H1 (cell line): ENCODE results near the gene ZNF385D. TPM values are rescaled to one million over a fixed set of nuclear protein-coding genes. Genes with fewer than 3 reads are reported as not detected.

ENCODE experiments used
- CBX8 ChIP-seq: fragments of 300-800, 300-1000 bp; sonication (generic); IDR thresholded peaks from 2 replicates; pipeline ENCODE4 v1.7.1; 2016; ENCODE audit warnings: low read depth, low read length, borderline replicate concordance
- CREB1 ChIP-seq: IDR thresholded peaks from 2 replicates; pipeline ENCODE4 v1.6.1; 2012; ENCODE audit warnings: inconsistent platforms
- EGR1 ChIP-seq: IDR thresholded peaks from 2 replicates; pipeline ENCODE4 v1.6.1; 2011; ENCODE audit warnings: low read depth, low read length, borderline replicate concordance
- GTF2F1 ChIP-seq: IDR thresholded peaks from 2 replicates; pipeline ENCODE4 v1.6.1; 2012; ENCODE audit warnings: low read depth, low read length, improper control_type of control experiment, borderline replicate concordance
- JUN ChIP-seq: IDR thresholded peaks from 2 replicates; pipeline ENCODE4 v1.6.1; 2011; ENCODE audit warnings: low read depth, mild to moderate bottlenecking, improper control_type of control experiment, low read length
- TAF1 ChIP-seq: IDR thresholded peaks from 2 replicates; pipeline ENCODE4 v1.6.1; 2011; ENCODE audit warnings: mild to moderate bottlenecking, low read depth, low read length
- polyA plus RNA-seq, 7 experiments: library from polyadenylated mRNA; depleted of rRNA in 3 of 7; stranded (reverse) in 5 of 7; unstranded in 2 of 7; fragments of >200 nt in 5 of 7; fragments of 200-250 nt in 2 of 7; gene quantifications; 1 replicate in 5 of 7; 2 replicates in 1 of 7; 4 replicates in 1 of 7; pipeline versions ENCODE4 v1.2.1 to v1.2.3, GENCODE V29; 2011 to 2013; ENCODE audit warnings: missing spikeins in 2 of 7, mixed read lengths in 2 of 7
- total RNA-seq: library from RNA; stranded (reverse); fragmentation: NEBNext Ultra II Directional; extraction: Animal tissue kit (Norgen Biotek cat#: 25700); gene quantifications from 2 replicates; pipeline ENCODE4 v1.2.1, GENCODE V29; 2021
- TF ChIP-seq, protein P1 (sequence below): fragments of 300-600 bp; sonication (generic); IDR thresholded peaks from 2 replicates; pipeline ENCODE4 v1.7.1; 2012; ENCODE audit warnings: low read length, moderate library complexity, mild to moderate bottlenecking, inconsistent platforms; ENCODE audit not compliant: insufficient replicate concordance
- TF ChIP-seq, protein P2 (sequence below): IDR thresholded peaks from 2 replicates; pipeline ENCODE4 v1.6.1; 2011; ENCODE audit warnings: low read length, improper control_type of control experiment
- TF ChIP-seq, protein P3 (sequence below), 3 experiments: IDR thresholded peaks; 1 replicate in 2 of 3; 2 replicates in 1 of 3; pipeline versions ENCODE4 v1.5.1 to v1.6.1; 2011; ENCODE audit warnings: low read length in 3 of 3, mild to moderate bottlenecking in 3 of 3, inconsistent platforms in 2 of 3, low read depth in 1 of 3, moderate library complexity in 1 of 3; ENCODE audit not compliant: insufficient read depth in 1 of 3; ENCODE audit errors: control extremely low read depth in 1 of 3

The ZNF385D gene
- total and polyA plus RNA-seq, 2 of the 8 experiments (the other 6 are each of a cell fraction or from before 2014, with no cell fraction given): 5.9 to 10.8 TPM

DNA sequence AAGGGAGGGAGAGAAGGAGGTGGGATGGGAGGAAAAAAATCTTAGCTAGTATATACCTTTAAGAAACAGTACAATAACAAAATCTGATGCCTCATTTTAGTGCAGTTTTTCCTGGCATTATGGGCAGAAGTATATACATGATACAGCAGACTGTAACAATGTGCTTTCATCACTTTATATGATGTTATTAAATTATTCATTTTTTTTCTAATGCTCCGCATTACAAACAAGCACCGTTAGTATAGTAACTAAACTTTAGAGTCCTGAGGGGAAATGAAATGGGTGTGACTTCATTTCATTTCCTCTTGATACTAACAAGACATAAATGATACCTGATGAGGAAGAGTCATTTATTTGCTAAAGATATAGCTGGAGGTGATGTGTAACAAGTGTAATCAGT lies 325.3 kb downstream of the ZNF385D start (continued):
- TF ChIP-seq, protein P1, sequence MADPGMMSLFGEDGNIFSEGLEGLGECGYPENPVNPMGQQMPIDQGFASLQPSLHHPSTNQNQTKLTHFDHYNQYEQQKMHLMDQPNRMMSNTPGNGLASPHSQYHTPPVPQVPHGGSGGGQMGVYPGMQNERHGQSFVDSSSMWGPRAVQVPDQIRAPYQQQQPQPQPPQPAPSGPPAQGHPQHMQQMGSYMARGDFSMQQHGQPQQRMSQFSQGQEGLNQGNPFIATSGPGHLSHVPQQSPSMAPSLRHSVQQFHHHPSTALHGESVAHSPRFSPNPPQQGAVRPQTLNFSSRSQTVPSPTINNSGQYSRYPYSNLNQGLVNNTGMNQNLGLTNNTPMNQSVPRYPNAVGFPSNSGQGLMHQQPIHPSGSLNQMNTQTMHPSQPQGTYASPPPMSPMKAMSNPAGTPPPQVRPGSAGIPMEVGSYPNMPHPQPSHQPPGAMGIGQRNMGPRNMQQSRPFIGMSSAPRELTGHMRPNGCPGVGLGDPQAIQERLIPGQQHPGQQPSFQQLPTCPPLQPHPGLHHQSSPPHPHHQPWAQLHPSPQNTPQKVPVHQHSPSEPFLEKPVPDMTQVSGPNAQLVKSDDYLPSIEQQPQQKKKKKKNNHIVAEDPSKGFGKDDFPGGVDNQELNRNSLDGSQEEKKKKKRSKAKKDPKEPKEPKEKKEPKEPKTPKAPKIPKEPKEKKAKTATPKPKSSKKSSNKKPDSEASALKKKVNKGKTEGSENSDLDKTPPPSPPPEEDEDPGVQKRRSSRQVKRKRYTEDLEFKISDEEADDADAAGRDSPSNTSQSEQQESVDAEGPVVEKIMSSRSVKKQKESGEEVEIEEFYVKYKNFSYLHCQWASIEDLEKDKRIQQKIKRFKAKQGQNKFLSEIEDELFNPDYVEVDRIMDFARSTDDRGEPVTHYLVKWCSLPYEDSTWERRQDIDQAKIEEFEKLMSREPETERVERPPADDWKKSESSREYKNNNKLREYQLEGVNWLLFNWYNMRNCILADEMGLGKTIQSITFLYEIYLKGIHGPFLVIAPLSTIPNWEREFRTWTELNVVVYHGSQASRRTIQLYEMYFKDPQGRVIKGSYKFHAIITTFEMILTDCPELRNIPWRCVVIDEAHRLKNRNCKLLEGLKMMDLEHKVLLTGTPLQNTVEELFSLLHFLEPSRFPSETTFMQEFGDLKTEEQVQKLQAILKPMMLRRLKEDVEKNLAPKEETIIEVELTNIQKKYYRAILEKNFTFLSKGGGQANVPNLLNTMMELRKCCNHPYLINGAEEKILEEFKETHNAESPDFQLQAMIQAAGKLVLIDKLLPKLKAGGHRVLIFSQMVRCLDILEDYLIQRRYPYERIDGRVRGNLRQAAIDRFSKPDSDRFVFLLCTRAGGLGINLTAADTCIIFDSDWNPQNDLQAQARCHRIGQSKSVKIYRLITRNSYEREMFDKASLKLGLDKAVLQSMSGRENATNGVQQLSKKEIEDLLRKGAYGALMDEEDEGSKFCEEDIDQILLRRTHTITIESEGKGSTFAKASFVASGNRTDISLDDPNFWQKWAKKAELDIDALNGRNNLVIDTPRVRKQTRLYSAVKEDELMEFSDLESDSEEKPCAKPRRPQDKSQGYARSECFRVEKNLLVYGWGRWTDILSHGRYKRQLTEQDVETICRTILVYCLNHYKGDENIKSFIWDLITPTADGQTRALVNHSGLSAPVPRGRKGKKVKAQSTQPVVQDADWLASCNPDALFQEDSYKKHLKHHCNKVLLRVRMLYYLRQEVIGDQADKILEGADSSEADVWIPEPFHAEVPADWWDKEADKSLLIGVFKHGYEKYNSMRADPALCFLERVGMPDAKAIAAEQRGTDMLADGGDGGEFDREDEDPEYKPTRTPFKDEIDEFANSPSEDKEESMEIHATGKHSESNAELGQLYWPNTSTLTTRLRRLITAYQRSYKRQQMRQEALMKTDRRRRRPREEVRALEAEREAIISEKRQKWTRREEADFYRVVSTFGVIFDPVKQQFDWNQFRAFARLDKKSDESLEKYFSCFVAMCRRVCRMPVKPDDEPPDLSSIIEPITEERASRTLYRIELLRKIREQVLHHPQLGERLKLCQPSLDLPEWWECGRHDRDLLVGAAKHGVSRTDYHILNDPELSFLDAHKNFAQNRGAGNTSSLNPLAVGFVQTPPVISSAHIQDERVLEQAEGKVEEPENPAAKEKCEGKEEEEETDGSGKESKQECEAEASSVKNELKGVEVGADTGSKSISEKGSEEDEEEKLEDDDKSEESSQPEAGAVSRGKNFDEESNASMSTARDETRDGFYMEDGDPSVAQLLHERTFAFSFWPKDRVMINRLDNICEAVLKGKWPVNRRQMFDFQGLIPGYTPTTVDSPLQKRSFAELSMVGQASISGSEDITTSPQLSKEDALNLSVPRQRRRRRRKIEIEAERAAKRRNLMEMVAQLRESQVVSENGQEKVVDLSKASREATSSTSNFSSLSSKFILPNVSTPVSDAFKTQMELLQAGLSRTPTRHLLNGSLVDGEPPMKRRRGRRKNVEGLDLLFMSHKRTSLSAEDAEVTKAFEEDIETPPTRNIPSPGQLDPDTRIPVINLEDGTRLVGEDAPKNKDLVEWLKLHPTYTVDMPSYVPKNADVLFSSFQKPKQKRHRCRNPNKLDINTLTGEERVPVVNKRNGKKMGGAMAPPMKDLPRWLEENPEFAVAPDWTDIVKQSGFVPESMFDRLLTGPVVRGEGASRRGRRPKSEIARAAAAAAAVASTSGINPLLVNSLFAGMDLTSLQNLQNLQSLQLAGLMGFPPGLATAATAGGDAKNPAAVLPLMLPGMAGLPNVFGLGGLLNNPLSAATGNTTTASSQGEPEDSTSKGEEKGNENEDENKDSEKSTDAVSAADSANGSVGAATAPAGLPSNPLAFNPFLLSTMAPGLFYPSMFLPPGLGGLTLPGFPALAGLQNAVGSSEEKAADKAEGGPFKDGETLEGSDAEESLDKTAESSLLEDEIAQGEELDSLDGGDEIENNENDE: no peak
- TF ChIP-seq, protein P2, sequence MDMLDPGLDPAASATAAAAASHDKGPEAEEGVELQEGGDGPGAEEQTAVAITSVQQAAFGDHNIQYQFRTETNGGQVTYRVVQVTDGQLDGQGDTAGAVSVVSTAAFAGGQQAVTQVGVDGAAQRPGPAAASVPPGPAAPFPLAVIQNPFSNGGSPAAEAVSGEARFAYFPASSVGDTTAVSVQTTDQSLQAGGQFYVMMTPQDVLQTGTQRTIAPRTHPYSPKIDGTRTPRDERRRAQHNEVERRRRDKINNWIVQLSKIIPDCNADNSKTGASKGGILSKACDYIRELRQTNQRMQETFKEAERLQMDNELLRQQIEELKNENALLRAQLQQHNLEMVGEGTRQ: no peak
- TF ChIP-seq JUN (no peak), EGR1 (no peak), TAF1 (no peak), CREB1 (no peak), CBX8 (no peak), GTF2F1 (no peak)
- TF ChIP-seq, protein P3, sequence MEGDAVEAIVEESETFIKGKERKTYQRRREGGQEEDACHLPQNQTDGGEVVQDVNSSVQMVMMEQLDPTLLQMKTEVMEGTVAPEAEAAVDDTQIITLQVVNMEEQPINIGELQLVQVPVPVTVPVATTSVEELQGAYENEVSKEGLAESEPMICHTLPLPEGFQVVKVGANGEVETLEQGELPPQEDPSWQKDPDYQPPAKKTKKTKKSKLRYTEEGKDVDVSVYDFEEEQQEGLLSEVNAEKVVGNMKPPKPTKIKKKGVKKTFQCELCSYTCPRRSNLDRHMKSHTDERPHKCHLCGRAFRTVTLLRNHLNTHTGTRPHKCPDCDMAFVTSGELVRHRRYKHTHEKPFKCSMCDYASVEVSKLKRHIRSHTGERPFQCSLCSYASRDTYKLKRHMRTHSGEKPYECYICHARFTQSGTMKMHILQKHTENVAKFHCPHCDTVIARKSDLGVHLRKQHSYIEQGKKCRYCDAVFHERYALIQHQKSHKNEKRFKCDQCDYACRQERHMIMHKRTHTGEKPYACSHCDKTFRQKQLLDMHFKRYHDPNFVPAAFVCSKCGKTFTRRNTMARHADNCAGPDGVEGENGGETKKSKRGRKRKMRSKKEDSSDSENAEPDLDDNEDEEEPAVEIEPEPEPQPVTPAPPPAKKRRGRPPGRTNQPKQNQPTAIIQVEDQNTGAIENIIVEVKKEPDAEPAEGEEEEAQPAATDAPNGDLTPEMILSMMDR (IDR thresholded peaks at IDR 0.05; ENCODE audit: control extremely low read depth in 1 of 3, insufficient read depth in 1 of 3, low read depth in 1 of 3, low read length in 3 of 3): no peak
